Ramos (cell line): ENCODE data around the gene GJC2.
"Not testable (repeated sequence)": the region's sequence is repeated elsewhere in the genome, so short reads cannot be mapped to it uniquely, and the experiment has no call there.

Source experiments
- in situ Hi-C: fragments of 300-500 bp; cut with MboI; formaldehyde crosslinking; loops from one replicate; pipeline ENCODE4 v1.14.3; 2022; ENCODE audit warnings: low sequenced_read_pairs; ENCODE audit not compliant: unreplicated experiment

Gene GJC2

DNA sequence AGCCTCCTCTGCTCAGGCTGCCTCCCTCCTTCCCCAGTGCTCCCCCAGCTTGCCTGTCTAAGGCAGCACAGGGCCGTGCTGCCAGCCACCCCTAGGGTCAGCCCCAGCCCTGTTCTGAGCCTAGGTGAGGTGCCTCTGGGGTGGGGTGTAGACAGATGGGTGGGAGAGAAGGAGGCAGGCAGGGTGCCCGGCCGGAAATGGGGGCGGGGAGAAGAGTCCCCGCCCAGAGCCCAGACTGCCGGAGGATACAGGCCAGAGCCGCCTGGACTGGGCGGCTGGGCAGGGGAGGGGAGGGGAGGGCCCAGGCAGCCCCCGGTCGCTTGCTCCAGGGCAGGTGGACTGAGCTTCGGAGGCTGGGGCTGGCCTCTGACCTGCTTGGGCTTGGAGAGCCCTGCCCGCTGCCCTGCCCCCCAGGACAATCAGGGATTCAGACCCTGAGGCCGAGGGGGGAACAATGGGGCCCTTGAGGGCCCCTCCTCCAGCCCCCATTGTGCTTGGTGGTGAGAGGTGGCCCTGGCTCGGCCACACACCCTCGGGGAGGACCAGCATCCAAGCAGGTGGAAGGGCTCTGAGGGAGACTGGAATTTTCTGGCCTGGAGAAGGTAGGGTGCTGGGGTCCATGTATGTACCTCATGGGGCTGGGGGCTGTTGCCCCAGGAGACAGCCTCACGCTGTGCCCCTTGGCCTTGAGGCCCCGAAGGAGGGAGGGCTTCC lies at the start of gene GJC2:
Gene GJC2, plus strand, starts transcription at position 525 of the 714 bp plus-strand sequence. CDS start 7,829 bp downstream, outside the sequence.
- in situ Hi-C loops = no loop called here

DNA sequence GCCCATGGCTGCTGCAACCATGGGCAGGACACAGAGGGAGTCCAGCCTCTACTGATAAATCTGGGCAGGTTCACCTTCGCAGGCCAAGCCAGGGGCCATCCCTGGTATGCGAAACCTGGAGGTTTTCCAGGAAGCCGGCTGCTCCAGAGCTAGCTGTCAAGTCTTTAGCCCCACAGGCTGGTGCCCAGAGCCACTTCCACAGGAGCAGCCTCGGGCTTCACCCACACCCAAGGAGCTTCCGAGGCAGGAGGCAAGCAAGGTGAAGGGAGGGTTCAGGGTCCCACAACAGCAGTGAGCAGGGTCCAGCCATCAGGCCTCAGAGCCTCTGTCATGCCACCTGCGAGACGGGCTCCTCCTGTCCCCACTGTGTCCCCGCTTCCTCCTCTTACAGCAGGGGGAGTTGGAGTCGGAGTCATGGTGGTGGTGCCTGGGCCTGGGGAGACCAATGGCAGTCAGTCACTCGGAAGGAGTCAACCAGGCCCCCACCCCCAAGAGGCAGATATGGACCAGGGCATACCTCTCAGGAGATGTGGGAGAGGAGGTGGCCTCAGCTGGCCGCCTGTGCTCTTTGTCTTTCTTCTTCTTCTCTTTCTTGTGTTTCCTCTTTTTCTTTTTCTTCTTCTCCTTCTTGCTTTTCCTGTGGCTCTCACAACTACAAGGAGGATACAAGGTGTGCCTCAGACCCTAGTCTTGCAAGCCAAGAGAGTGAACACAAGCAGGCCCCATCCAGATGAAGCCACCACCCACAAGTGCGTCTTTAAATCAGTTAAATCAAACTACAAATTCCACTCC lies 48.7 kb upstream of the GJC2 start:
- in situ Hi-C loops = no loop called here

DNA sequence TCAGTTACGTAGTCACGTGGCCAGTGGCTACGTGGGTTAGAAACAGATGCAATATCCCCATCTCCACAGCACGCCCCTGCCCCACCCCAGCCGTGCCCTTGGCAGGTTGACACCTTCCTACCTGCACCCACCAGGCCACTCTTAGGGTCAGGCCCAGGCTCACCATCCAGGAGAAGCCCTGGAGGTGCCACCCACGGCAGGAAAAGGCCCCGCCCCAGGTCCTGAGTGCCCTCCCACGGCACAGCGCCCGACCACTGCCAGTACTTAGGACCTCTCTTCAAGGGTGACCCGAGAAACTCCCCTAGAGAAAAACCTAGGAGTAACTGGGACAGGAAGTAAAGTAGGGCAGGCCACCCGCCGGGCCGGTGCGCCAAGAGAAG lies 48.1 kb upstream of the GJC2 start:
- in situ Hi-C loops = no loop called here

- in situ Hi-C loops = no loop called here
Observed at GRCh38 chr1:228101994-228102790, 47.5 kb upstream of the GJC2 start.

GRCh38 chr1:228102791-228103620 lies 46.7 kb upstream of the GJC2 start, which contains the start of gene C1orf35:
Gene C1orf35 (minus strand): TSS chr1:228103325. CDS start chr1:228103227, 98 bp downstream.
- in situ Hi-C loops = no loop called here

DNA sequence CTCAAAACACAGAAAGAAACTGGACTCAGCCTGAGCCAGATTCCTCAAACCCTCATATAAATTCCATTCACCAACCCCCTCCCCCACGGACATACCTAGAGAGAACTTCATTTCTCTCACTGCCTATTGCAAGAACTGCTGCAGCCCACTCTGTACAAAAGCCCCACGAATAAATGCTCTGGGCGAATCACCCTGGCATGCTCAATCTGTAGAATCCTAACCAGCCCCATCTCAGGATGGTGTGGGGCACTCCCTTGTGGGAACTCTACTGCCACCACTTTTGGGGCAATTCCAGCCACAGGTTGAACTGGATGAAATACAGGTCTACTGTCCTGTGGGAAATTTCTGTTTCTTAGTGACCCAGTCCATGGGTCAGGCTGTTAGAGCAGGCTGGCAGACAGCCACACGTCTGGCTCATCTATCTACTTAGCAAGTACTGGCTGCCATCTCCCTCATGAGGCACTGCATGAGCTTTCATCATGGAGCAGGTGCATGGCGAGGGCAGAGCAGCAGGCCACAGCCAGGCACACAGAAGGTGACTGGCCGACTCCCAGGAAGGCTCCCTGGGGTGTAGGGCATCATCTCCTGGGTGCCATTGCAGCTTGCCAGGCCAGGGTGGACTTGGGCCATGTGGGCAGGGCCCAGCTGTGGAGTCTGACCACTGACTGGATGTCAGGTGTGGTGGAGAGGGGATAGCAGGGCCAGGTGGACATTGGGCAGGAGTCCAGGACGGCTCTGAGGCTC lies 45.0 kb upstream of the GJC2 start:
- in situ Hi-C loops = no loop called here

- in situ Hi-C loops = no loop called here
Observed at GRCh38 chr1:228105270-228105995, 44.3 kb upstream of the GJC2 start.

- in situ Hi-C loops = no loop called here
Observed at GRCh38 chr1:228105996-228106799, 43.5 kb upstream of the GJC2 start.

DNA sequence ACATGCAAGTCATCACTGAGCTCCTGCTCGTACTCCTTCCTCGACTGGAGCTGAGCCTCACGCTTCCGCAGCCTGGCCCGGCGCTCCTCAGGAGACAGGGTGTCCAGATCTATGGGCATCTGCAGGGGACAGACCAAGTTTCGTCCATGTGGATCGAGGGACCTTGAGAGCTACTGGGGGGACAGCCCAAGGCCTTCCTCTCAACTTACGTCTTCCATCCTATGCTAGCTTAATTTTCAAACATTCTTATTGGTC lies 43.0 kb upstream of the GJC2 start:
- in situ Hi-C loops = no loop called here

GRCh38 chr1:228107636-228108035 lies 42.1 kb upstream of the GJC2 start:
- in situ Hi-C loops = no loop called here

DNA sequence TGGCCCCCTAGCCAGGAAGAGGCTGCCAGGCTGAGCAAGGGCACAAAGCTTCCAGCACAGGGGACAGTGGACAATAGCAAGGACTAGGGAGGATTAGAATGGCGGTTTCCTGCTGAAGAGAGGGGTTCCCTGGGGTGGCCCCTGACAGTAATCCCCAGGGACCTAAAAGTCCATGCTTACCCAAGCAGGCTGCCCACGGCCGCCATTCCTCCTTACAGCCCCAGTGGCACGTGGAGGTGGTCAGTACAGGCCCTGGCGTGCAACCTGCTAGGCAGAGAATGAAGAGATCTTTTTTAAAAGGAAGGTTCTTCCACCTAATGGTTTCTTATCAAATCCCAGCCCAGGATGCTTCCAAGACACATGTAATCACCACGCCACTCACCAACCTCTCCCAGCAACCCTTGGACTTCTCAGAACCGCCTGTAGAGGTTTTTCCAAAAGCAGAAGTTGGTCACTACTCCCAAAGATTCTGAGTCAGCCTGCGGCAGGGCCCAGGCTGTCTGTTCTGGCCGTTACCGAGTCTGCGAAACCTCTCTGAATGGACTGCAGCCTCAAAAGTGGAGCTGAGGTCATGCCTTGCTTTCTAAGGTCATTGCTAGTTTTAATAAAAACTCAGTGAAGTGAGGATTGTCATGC lies 41.6 kb upstream of the GJC2 start:
- in situ Hi-C loops = no loop called here

- in situ Hi-C loops = no loop called here
Observed at GRCh38 chr1:228108742-228109072, 41.0 kb upstream of the GJC2 start.

- in situ Hi-C loops = no loop called here
Observed at GRCh38 chr1:228109073-228109961, 40.4 kb upstream of the GJC2 start, which contains the start of gene MRPL55. Gene MRPL55 (minus strand): TSS chr1:228109299. CDS start chr1:228108260, 1,039 bp downstream.

- in situ Hi-C loops = no loop called here
Observed at GRCh38 chr1:228109962-228110488, 39.7 kb upstream of the GJC2 start.

GRCh38 chr1:228110556-228110955 lies 39.2 kb upstream of the GJC2 start:
- in situ Hi-C loops = no loop called here

DNA sequence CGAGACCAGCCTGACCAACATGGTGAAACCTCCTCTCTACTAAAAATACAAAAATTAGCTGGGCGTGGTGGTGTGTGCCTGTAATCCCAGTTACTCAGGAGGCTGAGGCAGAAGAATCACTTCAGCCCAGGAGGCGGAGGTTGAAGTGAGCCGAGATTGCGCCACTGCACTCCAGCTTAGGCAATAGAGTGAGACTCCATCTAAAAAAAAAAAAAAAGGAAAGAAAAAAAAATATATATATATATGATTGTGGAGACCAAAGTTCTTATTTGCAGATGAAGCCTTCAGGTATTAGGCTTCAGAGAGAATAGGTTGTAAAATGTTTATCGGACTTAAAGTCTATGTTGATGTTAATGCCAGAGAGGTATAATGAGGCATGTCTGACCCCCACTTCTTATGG lies 38.4 kb upstream of the GJC2 start:
- in situ Hi-C loops = not testable (repeated sequence)
